C4-2B (cell line): ENCODE results near the gene TMEM120A.

Experiments used
- ZFX ChIP-seq: fragments of 450-650 bp; IDR thresholded peaks from 2 replicates; pipeline ENCODE4 v1.6.1; 2017
- TF ChIP-seq, protein P1 (sequence below): fragments of 450-650 bp; conservative IDR thresholded peaks from 2 replicates; pipeline ENCODE4 v1.5.1; 2017; ENCODE audit warnings: mild to moderate bottlenecking

DNA sequence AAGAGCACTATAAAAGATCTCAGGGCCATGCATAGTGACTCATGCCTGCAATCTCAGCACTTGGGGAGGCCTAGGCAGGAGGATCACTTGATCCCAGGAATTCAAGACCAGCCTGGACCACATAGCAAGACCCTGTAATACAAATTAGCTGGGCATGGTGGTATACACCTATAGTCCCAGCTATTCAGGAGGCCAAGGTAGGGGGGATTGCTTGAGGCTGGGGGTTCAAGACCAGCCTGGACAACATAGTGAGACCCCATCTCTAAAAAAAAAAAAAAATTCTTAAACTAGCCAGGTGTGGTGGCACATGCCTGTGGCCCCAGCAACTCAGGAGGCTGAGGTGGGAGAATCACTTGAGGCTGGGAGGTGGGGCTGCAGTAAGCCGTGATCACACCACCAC lies 37.6 kb upstream of the TMEM120A start:
- TF ChIP-seq, protein P1, sequence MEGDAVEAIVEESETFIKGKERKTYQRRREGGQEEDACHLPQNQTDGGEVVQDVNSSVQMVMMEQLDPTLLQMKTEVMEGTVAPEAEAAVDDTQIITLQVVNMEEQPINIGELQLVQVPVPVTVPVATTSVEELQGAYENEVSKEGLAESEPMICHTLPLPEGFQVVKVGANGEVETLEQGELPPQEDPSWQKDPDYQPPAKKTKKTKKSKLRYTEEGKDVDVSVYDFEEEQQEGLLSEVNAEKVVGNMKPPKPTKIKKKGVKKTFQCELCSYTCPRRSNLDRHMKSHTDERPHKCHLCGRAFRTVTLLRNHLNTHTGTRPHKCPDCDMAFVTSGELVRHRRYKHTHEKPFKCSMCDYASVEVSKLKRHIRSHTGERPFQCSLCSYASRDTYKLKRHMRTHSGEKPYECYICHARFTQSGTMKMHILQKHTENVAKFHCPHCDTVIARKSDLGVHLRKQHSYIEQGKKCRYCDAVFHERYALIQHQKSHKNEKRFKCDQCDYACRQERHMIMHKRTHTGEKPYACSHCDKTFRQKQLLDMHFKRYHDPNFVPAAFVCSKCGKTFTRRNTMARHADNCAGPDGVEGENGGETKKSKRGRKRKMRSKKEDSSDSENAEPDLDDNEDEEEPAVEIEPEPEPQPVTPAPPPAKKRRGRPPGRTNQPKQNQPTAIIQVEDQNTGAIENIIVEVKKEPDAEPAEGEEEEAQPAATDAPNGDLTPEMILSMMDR = no peak
- no peak for TF ChIP-seq ZFX
